Right lobe of liver (tissue), 6 donors: Measurements from ENCODE around the gene DDX1. TPM values are rescaled to one million over a fixed set of nuclear protein-coding genes. Genes with fewer than 3 reads are reported as not detected.
"Not testable (repeated sequence)": the region's sequence is repeated elsewhere in the genome, so short reads cannot be mapped to it uniquely, and the experiment has no call there.

Experiments
- ATAC-seq, 4 donors: fragments of 200-7000 bp; cut with Tn5 transposase; one replicate each; pipeline ENCODE4 v1.9.1; 2020; ENCODE audit warnings: mild to moderate bottlenecking in 4 of 4, moderate library complexity in 4 of 4
- DNase-seq, 3 donors: peaks; one replicate each; pipeline ENCODE4 v3.0.0-alpha.2; 2020
- H3K27ac ChIP-seq, 3 donors: fragments of 200-600 bp; one replicate each; pipeline ENCODE4 v1.8.0; 2022
- H3K27me3 ChIP-seq, 2 donors: fragments of 200-600 bp; one replicate each; pipeline ENCODE4 v1.8.0; 2022
- H3K36me3 ChIP-seq, 4 donors: fragments of 200-600 bp; sonication (generic) in 1 of 4; one replicate each; pipeline versions ENCODE4 v1.5.1 to v1.8.0; 2017 to 2022; ENCODE audit warnings: control low read depth in 1 of 4
- H3K4me1 ChIP-seq, 4 donors: fragments of 200-600 bp; sonication (generic) in 1 of 4; one replicate each; pipeline versions ENCODE4 v1.5.1 to v1.8.0; 2017 to 2022; ENCODE audit warnings: control low read depth in 1 of 4
- H3K4me3 ChIP-seq, 3 donors: fragments of 200-600 bp; one replicate each; pipeline ENCODE4 v1.8.0; 2022
- H3K9me3 ChIP-seq, 4 donors: fragments of 200-600 bp; sonication (generic) in 1 of 4; one replicate each; pipeline versions ENCODE4 v1.5.1 to v1.8.0; 2017 to 2022; ENCODE audit warnings: control low read depth in 1 of 4
- POLR2A ChIP-seq: fragments of 450-650 bp; IDR thresholded peaks from one replicate; pipeline ENCODE4 v1.6.1; 2017; ENCODE audit warnings: antibody characterized with exemption, mild to moderate bottlenecking
- WGBS: methylation state at CpG from one replicate; pipeline ENCODE4 v1.1.6; 2018; ENCODE audit warnings: low coverage, low lambda C conversion rate; ENCODE audit not compliant: insufficient coverage; ENCODE audit errors: missing lambda C conversion rate; 5-methylcytosine and 5-hydroxymethylcytosine counted together
- intact Hi-C, 2 donors: fragments of 100-400 bp; cut with DNase I; formaldehyde crosslinking; loops; one replicate each; pipeline versions ENCODE4 v1.11.2 to v1.14.1; 2022
- total RNA-seq, 6 experiments: library from RNA; depleted of rRNA in 2 of 6; stranded (reverse); fragments of >200 nt in 2 of 6; fragmentation: NEBNext Ultra II Directional in 3 of 6; extraction: Animal tissue kit (Norgen Biotek cat#: 25700) in 3 of 6; gene quantifications; one replicate each; pipeline versions ENCODE4 v1.1.0 to v1.2.4, GENCODE V29; 2016 to 2023
- TF ChIP-seq, protein P1 (sequence below), 4 donors: fragments of 200-600 bp in 3 of 4; fragments of 450-650 bp in 1 of 4; IDR thresholded peaks; one replicate each; pipeline versions ENCODE4 v1.5.1 to v1.8.0; 2016 to 2022; ENCODE audit warnings: antibody characterized with exemption in 4 of 4, mild to moderate bottlenecking in 2 of 4
- donor health status: DM: no; HTN: yes; CAD: no.
- donor health status: DM: no; HTN: no; CAD: no.
- donor health status: DM: no; HTN: no; CAD: no.
- donor health status: DM: no; HTN: yes; CAD: no.
- donor health status: DM: no; HTN: yes; CAD: no.

Gene DDX1
- total RNA-seq, 6 experiments from 2014 or later: 29.7 to 43.5 (median 37.6) TPM

DNA sequence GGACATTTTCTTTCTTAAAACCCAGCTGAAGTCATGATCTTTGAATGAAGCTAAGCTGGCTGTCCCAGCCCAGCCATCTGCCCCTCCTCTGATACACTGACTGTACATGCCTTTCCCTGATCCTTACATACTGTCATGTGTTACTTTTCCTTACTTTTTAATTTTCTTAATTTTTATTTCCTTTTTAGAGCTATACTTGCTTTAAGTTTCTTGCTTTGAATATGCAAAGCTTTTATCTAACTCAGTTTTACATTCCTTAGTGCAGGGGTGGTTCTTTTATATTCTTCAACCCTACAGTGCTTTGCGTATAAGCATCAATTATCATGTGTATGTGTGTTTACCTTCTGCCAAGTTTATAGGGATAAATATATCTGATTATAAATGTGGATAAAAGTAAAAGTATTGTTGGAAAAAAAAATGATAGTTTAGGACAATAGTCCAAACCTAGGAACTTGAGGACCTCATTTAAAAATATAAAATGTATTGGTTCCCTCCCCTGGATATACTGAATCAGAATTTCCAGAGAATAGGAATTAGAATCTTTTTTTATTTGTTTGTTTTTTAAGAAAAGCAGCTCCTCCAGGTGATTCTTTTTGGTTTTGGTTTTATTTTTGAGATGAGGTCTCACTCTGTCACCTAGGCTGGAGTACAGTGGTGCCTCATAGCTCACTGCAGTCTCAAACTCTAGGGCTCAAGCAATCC, 17.8 kb downstream of the DDX1 start:
- TF ChIP-seq, protein P1, sequence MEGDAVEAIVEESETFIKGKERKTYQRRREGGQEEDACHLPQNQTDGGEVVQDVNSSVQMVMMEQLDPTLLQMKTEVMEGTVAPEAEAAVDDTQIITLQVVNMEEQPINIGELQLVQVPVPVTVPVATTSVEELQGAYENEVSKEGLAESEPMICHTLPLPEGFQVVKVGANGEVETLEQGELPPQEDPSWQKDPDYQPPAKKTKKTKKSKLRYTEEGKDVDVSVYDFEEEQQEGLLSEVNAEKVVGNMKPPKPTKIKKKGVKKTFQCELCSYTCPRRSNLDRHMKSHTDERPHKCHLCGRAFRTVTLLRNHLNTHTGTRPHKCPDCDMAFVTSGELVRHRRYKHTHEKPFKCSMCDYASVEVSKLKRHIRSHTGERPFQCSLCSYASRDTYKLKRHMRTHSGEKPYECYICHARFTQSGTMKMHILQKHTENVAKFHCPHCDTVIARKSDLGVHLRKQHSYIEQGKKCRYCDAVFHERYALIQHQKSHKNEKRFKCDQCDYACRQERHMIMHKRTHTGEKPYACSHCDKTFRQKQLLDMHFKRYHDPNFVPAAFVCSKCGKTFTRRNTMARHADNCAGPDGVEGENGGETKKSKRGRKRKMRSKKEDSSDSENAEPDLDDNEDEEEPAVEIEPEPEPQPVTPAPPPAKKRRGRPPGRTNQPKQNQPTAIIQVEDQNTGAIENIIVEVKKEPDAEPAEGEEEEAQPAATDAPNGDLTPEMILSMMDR (IDR thresholded peaks at IDR 0.05): no peak
- TF ChIP-seq POLR2A: no peak
- H3K27ac ChIP-seq: no peak overlapping the region
- no peak for DNase-seq
- WGBS: 94% methylated on average over 1 of the region's 1 CpG
- no peaks in the 10 kb centered on the region for H3K27me3 ChIP-seq
- intact Hi-C loops: no loop called here
- ATAC-seq: no peak
- H3K36me3 ChIP-seq: peaks cover 7 to 63% (median 41%) of the 10 kb centered on the region in 4 donors
- H3K4me3 ChIP-seq: no peak overlapping the region
- H3K9me3 ChIP-seq: no peaks in the 10 kb centered on the region
- no peaks in the 10 kb centered on the region for H3K4me1 ChIP-seq

DNA sequence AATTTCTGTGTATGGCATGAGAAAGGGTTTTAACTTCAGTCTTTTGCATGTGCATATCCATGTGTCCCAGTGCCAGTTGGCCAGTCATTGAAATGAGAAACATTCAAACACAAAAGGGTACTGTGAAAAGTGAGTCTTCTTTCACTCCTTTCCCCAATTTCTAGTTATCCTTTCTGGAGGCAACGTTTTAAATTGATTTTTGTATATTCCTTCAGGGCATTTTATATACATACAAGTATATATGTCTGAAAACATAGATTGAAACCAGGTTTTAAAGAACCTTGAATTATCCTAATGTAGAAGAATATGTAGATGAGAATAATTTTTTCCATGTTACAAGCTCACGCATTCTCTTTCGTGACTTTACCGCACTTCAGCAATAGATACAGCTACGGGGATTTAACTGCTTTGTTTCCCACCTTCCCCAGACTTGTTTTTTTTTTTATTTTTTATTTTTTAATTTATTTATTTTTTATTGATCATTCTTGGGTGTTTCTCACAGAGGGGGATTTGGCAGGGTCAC, 18.8 kb downstream of the DDX1 start:
- H3K27ac ChIP-seq: no peak overlapping the region
- ATAC-seq (no peak), DNase-seq (no peak)
- no peaks in the 10 kb centered on the region for H3K9me3 ChIP-seq
- no peaks in the 10 kb centered on the region for H3K27me3 ChIP-seq
- intact Hi-C loops: no loop called here
- no peak for TF ChIP-seq POLR2A
- TF ChIP-seq, protein P1 (IDR thresholded peaks at IDR 0.05): no peak
- H3K4me1 ChIP-seq: peaks cover 0 to 7% (median 0%) of the 10 kb centered on the region in 4 donors
- H3K36me3 ChIP-seq: peaks cover 7 to 53% (median 32%) of the 10 kb centered on the region in 4 donors
- H3K4me3 ChIP-seq: no peak overlapping the region
- WGBS: 86% methylated on average over 5 of the region's 5 CpGs

DNA sequence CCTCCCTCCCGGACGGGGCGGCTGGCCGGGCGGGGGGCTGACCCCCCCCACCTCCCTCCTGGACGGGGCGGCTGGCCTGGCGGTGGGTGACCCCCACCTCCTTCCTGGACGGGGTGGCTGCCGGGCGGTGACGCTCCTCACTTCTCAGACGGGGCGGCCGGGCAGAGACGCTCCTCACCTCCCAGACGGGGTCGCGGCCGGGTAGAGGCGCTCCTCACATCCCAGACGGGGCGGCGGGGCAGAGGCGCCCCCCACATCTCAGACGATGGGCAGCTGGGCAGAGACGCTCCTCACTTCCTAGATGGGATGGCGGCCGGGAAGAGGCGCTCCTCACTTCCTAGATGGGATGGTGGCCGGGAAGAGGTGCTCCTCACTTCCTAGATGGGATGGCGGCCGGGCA, 20.4 kb downstream of the DDX1 start:
- H3K27me3 ChIP-seq, DNase-seq, H3K4me1 ChIP-seq, H3K27ac ChIP-seq, ATAC-seq, intact Hi-C loops, H3K4me3 ChIP-seq, H3K9me3 ChIP-seq: not testable (repeated sequence)
- H3K36me3 ChIP-seq: peaks cover 7 to 37% (median 22%) of the 10 kb centered on the region in 4 donors
- no CpG with 5 or more reads among the region's 33 CpGs for WGBS

DNA sequence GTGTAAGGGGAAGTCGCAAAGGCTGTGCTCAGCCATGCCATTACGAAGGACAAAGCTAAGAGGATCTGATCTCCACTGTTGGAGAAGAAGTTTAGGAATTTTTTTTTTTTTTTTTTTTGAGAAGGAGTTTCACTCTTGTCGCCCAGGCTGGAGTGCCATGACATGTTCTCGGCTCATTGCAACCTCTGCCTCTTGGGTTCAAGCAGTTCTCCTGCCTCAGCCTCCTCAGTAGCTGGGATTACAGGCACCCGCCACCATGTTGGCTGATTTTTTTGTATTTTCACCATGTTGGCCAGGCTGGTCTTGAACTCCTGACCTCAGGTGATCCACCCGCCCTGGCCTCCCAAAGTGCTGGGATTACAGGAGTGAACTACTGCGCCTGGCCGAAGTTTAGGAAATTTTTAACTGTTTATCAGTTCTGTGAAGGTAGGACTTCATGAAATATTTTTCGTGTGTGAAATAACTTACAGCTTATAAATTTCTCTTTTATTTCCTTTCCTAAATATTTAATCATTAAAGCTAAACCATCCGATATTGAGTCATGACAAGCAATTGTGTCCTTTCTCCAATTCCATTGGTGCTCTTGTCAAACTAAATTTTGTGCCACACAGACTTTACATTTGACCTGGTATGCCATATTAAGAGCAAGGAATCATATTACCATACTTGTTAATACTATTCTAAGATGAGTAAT, 22.2 kb downstream of the DDX1 start:
- Histone ChIP-seq H3K9me3 (no peaks in the 10 kb centered on the region), H3K36me3 (peaks cover 0 to 35% (median 18%) of the 10 kb centered on the region in 4 donors), H3K4me3 (no peak overlapping the region), H3K27ac (no peak overlapping the region), H3K4me1 (peaks cover 0 to 7% (median 0%) of the 10 kb centered on the region in 4 donors), H3K27me3 (no peaks in the 10 kb centered on the region)
- no peak for DNase-seq
- 87% methylated on average over 7 of the region's 10 CpGs for WGBS
- TF ChIP-seq POLR2A: no peak
- TF ChIP-seq, protein P1 (IDR thresholded peaks at IDR 0.05): no peak
- ATAC-seq: no peak
- intact Hi-C loops: no loop called here
